ENCODE data around the gene TUT4. TPM values are rescaled to one million over a fixed set of nuclear protein-coding genes. Genes with fewer than 3 reads are reported as not detected.

TUT4 gene
- total RNA-seq: 14.2 and 24.7 TPM in 2 replicates

GRCh38 chr1:52552505-52553361 lies at the start of gene TUT4:
Gene TUT4 (minus strand): TSS chr1:52553092. CDS start chr1:52526280, 26,812 bp downstream.

GRCh38 chr1:52601991-52602855 lies 49.3 kb upstream of the TUT4 start, which contains the start of gene GPX7:
Gene GPX7 (plus strand): TSS chr1:52602371. CDS start chr1:52602410, 39 bp downstream.

GRCh38 chr1:52404116-52404974 lies 148.5 kb downstream of the TUT4 start, which contains the start of the genes ORC1 and PRPF38A:
Gene ORC1 (minus strand): TSS chr1:52404423. CDS start chr1:52402223, 2,200 bp downstream.
Gene PRPF38A (plus strand): TSS chr1:52404602. CDS start chr1:52404750, 148 bp downstream.

Other genes starting within 250 kb of the TUT4 start
- gene CC2D1B, start 186.9 kb downstream of the TUT4 start, total RNA-seq: 20.5 and 24.0 TPM in 2 replicates
- gene ORC1, start 148.7 kb downstream of the TUT4 start, total RNA-seq: 14.0 and 15.3 TPM in 2 replicates
- gene PRPF38A, start 148.5 kb downstream of the TUT4 start, total RNA-seq: 14.6 and 20.1 TPM in 2 replicates
- gene GPX7, start 49.3 kb upstream of the TUT4 start, total RNA-seq: 1.3 and 4.3 TPM in 2 replicates
- 0.14 TPM in 1 of 2 replicates, not detected in the other for gene SHISAL2A, start 80.1 kb upstream of the TUT4 start, total RNA-seq
- 7.7 and 9.5 TPM in 2 replicates for gene COA7, start 145.3 kb upstream of the TUT4 start, total RNA-seq
- gene ZYG11B, start 173.4 kb upstream of the TUT4 start, total RNA-seq: 12.9 and 22.7 TPM in 2 replicates

Measured in airway epithelial cell (primary cell).